ENCODE data around the gene PLXNC1. TPM values are rescaled to one million over a fixed set of nuclear protein-coding genes. Genes with fewer than 3 reads are reported as not detected.

Gene PLXNC1
- total and polyA plus RNA-seq, 2 of the 8 experiments (the other 6 are each of a cell fraction or from before 2014, with no cell fraction given) = 0.83 to 2.0 TPM

DNA sequence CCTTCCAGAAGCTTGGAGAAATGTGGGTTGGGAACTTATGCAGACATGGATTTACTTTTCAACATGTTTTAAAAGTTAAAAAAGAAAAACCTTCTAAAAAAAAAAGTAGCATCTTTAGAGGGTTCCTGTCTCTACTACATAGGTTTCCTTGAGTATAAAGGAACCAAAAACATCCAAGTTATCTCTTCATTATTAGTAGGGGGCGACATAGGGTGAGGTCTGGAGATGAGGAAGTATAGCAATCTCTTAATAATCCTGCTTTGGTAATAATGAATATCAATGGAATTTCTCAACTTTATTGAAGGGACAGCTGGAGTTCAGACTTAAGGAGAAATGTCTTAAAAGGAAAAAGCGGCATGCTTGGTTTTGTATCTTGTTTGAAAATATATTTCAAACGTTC, 6.5 kb upstream of the PLXNC1 start:
- no peak for TF ChIP-seq SP1 (IDR thresholded peaks at IDR 0.05; ENCODE audit: low read depth, low read length)
- TF ChIP-seq TEAD4 (IDR thresholded peaks at IDR 0.05; ENCODE audit: low read depth, low read length) = no peak
- no peak for TF ChIP-seq TBP (IDR thresholded peaks at IDR 0.05; ENCODE audit: low read depth, low read length)
- no peak for TF ChIP-seq CBX5 (IDR thresholded peaks at IDR 0.05; ENCODE audit: low read depth, low read length)
- no peak for TF ChIP-seq GTF2F1 (IDR thresholded peaks at IDR 0.05; ENCODE audit: borderline replicate concordance, low read depth, low read length)
- TF ChIP-seq CREB1 (IDR thresholded peaks at IDR 0.05) = no peak
- TF ChIP-seq YY1 (IDR thresholded peaks at IDR 0.05; ENCODE audit: low read depth, low read length) = no peak
- TF ChIP-seq, protein P1, sequence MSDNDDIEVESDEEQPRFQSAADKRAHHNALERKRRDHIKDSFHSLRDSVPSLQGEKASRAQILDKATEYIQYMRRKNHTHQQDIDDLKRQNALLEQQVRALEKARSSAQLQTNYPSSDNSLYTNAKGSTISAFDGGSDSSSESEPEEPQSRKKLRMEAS (IDR thresholded peaks at IDR 0.05) = no peak
- no peak for TF ChIP-seq TAF1 (IDR thresholded peaks at IDR 0.05; ENCODE audit: low read depth, low read length)
- TF ChIP-seq EP300 (IDR thresholded peaks at IDR 0.05; ENCODE audit: borderline replicate concordance in 1 of 2, low read depth in 2 of 2, low read length in 2 of 2) = no peak
- TF ChIP-seq RXRA (IDR thresholded peaks at IDR 0.05; ENCODE audit: insufficient read depth, low read depth, low read length) = no peak
- no peaks in the 10 kb centered on the region for H3K9me3 ChIP-seq (ENCODE audit: insufficient read depth in 2 of 2, low read depth in 1 of 2, low read length in 1 of 2)
- DNase-seq (ENCODE audit: low read depth in 1 of 2, low spot score in 2 of 2) (no peak), FAIRE-seq (no peak)
- no peak overlapping the region for H3K18ac ChIP-seq (ENCODE audit: extremely low read depth, low read length)
- H4K20me1 ChIP-seq (replicated peaks in 1 of 2; ENCODE audit: control insufficient read depth in 1 of 2, insufficient read depth in 2 of 2, low read length in 2 of 2) = no peaks in the 10 kb centered on the region
- POLR2A ChIA-PET (ENCODE audit: partially characterized antibody) = interaction anchor here (0.5 kb wide), 1 partner anchor 954 kb away, joined by 4 read pairs; no protein-coding TSS in a partner anchor
- no peak overlapping the region for H3K9ac ChIP-seq (replicated peaks in 1 of 4; ENCODE audit: extremely low read depth in 1 of 4, low read depth in 3 of 4, low read length in 3 of 4)
- H2BK5ac ChIP-seq (ENCODE audit: low read depth, low read length) = no peak overlapping the region
- no peak overlapping the region for H3K56ac ChIP-seq (replicated peaks; ENCODE audit: insufficient read length, low read depth, low read length)
- no peak overlapping the region for H2BK120ac ChIP-seq (replicated peaks; ENCODE audit: low read depth, low read length)
- no peak overlapping the region for H4K91ac ChIP-seq (replicated peaks; ENCODE audit: insufficient read length, low read length)
- no peak overlapping the region for H2AK5ac ChIP-seq (ENCODE audit: low read depth, low read length)
- H3K23me2 ChIP-seq (ENCODE audit: low read depth, low read length) = no peaks in the 10 kb centered on the region
- no peak overlapping the region for H2BK15ac ChIP-seq (ENCODE audit: low read length)
- H4K8ac ChIP-seq (ENCODE audit: extremely low read depth, insufficient read depth, low read length) = no peak overlapping the region
- no peaks in the 10 kb centered on the region for H3K36me3 ChIP-seq (ENCODE audit: control insufficient read depth in 2 of 4, insufficient read depth in 4 of 4, low read length in 3 of 4)
- 86% methylated on average over 3 of the region's 3 CpGs; no CpG with 5 or more reads in 1 of the 2 experiments for WGBS, 2 experiments (ENCODE audit: extremely low coverage in 1 of 2, insufficient coverage in 1 of 2, insufficient read length in 1 of 2, insufficient replicate concordance in 2 of 2, low coverage in 1 of 2, low lambda C conversion rate in 2 of 2, missing lambda C conversion rate in 1 of 2)
- no peak overlapping the region for H2BK20ac ChIP-seq (ENCODE audit: low read length)
- H2BK12ac ChIP-seq (ENCODE audit: low read depth, low read length) = no peak overlapping the region
- no peaks in the 10 kb centered on the region for H3K79me2 ChIP-seq (ENCODE audit: control insufficient read depth in 1 of 2, insufficient read depth in 2 of 2, low read length in 2 of 2)
- H3K4me2 ChIP-seq (ENCODE audit: insufficient read depth in 1 of 2, low read depth in 2 of 2, low read length in 2 of 2) = no peak overlapping the region
- no peaks in the 10 kb centered on the region for H3K79me1 ChIP-seq (ENCODE audit: low read depth, low read length)
- no peak overlapping the region for H2AFZ ChIP-seq (ENCODE audit: low read length)
- H4K5ac ChIP-seq (ENCODE audit: insufficient read length, low read depth, low read length) = no peak overlapping the region
- H3K4me1 ChIP-seq (replicated peaks in 1 of 4; ENCODE audit: control insufficient read depth in 3 of 4, insufficient read depth in 4 of 4, low read length in 3 of 4) = no peaks in the 10 kb centered on the region; a peak in 1 of 7 replicates
- H3K23ac ChIP-seq (ENCODE audit: insufficient read length) = no peak overlapping the region
- H3K27me3 ChIP-seq (replicated peaks in 1 of 4; ENCODE audit: control insufficient read depth in 3 of 4, extremely low read depth in 1 of 4, insufficient read depth in 3 of 4, low read length in 3 of 4) = peaks cover 6 to 16% (median 9%) of the 10 kb centered on the region in 4 experiments
- H3K4me3 ChIP-seq (ENCODE audit: extremely low read depth in 1 of 4, insufficient read depth in 2 of 4, low read depth in 3 of 4, low read length in 4 of 4) = no peak overlapping the region
- H3K4ac ChIP-seq (replicated peaks; ENCODE audit: insufficient read length, low read depth, low read length) = no peak overlapping the region
- no peak overlapping the region for H3K14ac ChIP-seq (ENCODE audit: insufficient read length)
- H3K27ac ChIP-seq (ENCODE audit: low read depth, low read length) = no peak overlapping the region
- CTCF ChIA-PET (ENCODE audit: partially characterized antibody) = interaction anchor here (0.6 to 7.9 kb wide), 12 partner anchors 37 to 617 kb away, joined by 3 to 80 read pairs (median 4); no protein-coding TSS in a partner anchor
